Sigmoid colon (tissue), 4 donors: ENCODE measurements around the gene EEF1AKMT2.

Source experiments
- CTCF ChIP-seq, 4 experiments: fragments of 450-650 bp in 3 of 4; fragments of 200-600 bp in 1 of 4; IDR thresholded peaks; one replicate each; pipeline ENCODE4 v1.5.1; 2016 to 2019; ENCODE audit warnings: antibody characterized with exemption in 4 of 4, mild to moderate bottlenecking in 3 of 4, moderate library complexity in 2 of 4
- POLR2A ChIP-seq, 2 donors: fragments of 450-650 bp; IDR thresholded peaks; one replicate each; pipeline ENCODE4 v1.6.1; 2016; ENCODE audit warnings: antibody characterized with exemption in 2 of 2, mild to moderate bottlenecking in 2 of 2, moderate library complexity in 2 of 2
- POLR2AphosphoS5 ChIP-seq, 4 donors: sonication (generic); formaldehyde crosslinking; IDR thresholded peaks; one replicate each; pipeline ENCODE4 v1.6.1; 2017; ENCODE audit warnings: antibody characterized with exemption in 4 of 4

GRCh38 chr10:124722798-124723783 is 68.6 kb downstream of the EEF1AKMT2 start:
- TF ChIP-seq CTCF (IDR thresholded peaks at IDR 0.05) = no peak
- TF ChIP-seq POLR2A (IDR thresholded peaks at IDR 0.05) = no peak
- TF ChIP-seq POLR2AphosphoS5 (IDR thresholded peaks at IDR 0.05) = peak in 2 of 4 donors; percentile 25 to 66
